ENCODE measurements around the gene DDX6.
"Not testable (repeated sequence)": the region's sequence is repeated elsewhere in the genome, so short reads cannot be mapped to it uniquely, and the experiment has no call there.

Gene DDX6

DNA sequence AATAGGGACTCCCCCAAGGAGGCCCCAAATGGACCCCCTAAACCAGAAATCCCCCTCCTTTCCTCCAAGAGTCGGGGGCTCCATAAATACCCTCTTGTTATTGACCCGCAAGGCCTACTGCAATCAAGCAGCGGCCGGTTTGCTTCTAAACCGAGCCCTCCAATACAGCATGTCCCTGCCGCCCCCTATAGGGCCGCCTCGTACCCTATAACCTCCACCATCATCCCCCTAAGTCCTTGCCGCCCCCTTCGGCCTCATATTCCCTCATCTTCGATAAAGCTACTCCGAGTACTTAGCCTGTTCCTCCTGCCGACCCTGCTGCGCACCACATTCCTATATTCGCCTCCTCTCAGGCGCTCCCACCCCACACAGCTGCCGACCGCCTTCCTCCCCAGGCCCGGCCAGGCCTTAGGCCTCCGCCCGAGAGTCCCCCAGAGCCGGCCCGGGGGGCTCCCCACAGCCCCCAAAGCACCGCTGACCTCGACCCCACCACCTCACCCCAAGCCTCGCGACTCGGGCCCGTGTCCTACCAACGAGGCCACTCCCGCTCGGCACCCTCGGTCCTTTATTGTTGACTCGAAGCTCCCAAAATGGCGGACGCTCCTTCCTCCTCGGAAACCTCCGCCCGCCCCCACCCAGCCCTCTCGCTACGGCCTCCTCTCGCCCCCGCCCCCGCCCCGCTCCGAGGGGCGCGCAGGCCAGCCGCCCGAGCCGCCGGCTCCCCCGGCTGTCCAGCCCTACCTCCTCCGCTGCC lies 430 bp downstream of the DDX6 start:
- peak; percentile 72 for DNase-seq (ENCODE audit: low spot score)

DNA sequence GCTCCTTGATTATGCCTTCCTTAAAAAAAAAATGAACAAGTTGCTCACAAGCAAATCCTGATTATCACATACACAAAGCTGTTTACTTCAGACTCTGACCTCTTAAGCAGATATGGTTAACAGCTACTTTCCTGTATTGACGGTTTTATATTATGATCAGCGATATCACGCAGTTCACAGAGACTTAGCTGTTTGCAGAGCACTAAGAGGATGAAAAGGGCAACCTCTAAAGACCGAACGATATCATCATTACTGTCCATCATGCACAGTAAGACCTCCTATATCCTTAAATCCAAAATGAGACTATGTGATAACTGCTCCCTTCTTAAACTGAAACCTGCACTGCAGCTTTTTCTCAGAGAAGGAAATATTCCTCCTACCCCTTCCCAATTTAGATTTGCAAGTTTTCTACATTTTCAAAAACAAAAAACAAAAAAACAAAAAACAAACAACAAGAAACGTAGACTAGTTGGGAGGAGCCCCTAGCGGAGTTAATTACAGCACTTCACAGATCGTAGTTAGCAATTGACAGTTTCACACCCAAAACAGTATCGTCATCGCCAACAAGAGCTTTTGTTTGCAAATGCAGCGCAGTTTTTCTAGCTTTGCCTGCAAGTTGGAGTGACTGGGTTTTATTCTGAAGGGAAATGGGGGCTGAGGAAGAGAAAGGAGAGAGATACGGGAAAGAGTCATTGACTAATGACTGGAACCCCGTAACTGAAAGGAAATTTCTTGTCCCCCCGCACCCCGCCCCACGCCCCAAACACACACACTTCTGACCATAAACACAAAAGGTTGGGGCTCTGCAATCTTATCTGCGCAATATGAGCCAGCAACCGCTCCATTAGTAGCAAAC lies 1.2 kb downstream of the DDX6 start:
- DNase-seq (ENCODE audit: low spot score), result no peak

DNA sequence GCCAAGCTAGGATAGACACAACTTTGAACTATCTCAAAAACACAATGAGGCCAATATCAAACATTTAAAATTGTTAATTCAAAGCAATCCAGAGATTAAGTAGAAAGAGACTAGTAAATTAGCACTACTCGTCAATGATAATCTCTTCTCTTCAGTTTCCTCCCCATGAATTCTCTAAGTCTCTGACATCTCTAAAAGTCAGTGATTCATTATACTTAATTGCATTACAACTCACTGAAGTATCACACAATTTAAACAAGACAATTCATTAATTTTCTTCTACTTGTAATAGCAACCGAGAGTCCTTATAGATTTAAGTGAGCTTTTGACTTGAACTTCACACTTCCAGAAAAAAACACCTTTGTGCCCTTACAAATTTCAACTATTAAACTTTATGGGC lies 4.3 kb downstream of the DDX6 start:
- no peak for DNase-seq (ENCODE audit: low spot score)

DNA sequence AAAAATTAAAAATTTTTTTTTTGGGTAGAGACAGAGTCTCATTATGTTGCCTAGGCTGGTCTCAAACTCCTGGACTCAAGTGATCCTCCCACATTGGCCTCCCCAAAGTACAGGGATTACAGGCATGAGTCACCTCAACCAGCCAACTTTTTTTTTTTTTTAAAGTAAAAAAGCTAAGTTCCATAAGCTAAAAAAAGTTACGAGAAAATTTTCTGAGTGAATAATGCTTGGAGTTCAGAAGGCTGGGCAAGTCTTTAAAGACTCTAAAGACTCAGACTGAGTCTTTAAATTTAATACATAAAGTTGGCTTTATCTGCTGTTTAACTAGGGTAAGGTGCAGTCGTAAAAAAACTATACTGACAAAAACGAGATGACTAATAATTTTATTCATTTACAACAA lies 5.6 kb downstream of the DDX6 start:
- DNase-seq (ENCODE audit: low spot score), result no peak

DNA sequence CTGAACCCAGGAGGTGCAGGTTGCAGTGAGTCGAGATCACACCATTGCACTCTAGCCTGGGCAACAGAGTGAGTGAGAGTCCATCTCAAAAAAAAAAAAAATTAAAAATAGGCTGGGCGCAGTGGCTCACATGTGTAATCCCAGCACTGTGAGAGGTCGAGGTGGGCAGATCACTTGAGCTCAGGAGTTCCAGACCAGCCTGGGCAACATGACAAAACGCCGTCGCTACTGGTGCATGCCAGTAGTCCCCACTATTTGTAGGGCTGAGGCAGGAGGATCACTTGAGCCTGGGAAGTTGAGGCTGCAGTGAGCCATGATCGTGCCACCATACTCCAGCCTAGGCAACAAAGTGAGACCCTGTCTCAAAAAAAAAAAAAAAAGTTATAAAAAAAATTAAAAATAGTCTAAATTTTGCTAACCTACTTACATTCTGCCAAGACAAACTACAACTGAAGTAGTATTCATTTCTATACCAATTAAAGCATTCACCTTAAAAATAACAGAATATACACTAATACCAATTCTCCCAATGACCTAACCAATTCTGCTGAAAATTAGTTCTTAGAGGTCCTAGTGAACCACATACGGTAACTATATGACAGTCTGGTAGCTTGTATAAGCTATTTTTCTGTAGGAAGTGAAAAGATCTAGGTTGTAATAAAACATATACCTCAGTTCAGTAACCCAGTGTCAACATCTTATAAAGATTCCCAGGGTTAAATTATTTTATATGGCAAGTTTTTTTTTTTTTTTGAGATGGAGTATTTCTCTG lies 7.1 kb downstream of the DDX6 start:
- no peak for DNase-seq (ENCODE audit: low spot score)

DNA sequence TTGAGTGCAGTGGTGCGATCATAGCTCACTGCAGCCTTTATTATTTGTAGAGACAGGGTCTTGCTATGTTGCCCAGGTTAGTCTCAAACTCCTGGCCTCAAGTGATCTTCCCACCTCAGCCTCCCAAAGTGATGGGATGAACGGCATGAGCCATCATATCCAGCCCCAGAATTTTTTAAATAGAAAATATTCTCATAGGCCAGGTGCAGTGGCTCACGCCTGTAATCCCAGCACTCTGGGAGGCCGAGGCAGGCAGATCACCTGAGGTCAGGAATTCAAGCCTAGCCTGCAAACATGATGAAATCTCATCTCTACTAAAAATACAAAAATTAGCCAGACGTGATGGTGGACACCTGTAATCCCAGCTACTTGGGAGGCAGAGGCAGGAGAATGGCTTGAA lies 7.6 kb downstream of the DDX6 start:
- not testable (repeated sequence) for DNase-seq (ENCODE audit: low spot score)

DNA sequence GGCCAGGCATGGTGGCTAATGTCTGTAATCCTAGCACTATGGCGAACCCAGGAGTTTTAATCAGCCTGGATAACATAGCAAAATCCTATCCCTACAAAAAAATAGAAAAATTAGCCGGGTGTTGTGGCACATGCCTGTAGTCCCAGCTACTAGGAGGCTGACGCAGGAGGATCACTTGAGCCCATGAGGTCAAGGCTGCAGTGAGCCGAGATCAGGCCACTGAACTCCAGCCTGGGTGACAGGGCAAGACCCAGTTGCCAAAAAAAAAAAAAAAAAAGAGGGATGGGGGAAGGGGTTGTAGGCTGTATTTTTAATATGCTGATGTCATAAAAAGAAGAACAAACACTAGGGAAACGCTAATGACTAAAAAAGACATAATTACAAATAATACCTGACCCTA lies 12.1 kb downstream of the DDX6 start:
- no peak for DNase-seq (ENCODE audit: low spot score)

DNA sequence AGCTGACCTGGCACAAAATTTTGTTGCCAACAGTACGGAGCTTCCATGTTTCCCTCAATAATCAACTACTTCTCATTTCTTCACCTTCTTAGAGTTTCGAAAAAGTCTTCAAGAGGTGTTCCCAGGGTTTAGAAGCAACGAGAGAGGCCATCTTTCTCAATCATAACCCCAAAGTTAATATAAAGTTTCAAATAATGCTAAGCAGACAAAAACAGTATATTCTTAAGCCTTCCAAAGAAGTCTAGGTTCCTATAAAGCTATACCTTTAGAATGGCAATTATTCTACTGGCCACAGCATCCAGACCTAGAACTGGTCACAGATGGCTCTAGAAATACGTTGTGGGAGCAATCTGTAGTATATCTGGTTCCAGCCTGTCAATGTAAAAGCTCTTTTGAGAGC lies 16.9 kb downstream of the DDX6 start:
- no peak for DNase-seq (ENCODE audit: low spot score)

DNA sequence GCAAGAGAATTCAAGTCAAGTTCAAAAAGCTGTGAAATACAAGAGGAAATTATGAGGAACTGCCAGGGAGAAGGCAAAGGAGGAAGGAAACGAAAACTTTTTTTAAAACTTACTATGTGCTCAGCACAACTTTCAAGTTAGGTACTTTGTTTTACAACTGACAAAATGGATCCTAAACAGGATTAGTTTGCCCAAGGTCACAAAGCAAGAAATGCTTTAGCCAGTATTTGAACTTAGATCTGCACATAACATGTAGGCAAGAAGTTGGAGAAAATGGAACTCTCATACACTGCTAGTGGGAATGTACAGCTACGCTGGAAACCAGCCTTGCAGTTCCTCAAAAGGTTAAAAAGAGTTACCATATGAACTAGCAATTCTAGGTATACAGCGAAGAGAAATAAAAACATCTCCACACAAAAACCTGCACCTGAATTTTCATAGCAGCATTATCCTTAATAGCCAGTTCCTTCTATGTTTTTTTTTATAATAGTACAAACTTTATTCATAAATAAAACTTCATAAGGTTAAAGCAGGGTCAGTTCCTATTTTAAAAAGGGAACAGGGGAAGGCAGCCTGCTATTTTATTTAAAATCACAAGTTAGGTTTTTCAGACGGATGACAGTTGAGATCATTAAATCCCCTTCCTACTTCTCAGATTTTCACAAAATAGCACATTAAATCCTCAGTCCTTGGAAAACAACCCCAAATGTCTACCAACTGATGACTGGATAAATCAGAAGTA lies 19.2 kb downstream of the DDX6 start:
- no peak for DNase-seq (ENCODE audit: low spot score)

DNA sequence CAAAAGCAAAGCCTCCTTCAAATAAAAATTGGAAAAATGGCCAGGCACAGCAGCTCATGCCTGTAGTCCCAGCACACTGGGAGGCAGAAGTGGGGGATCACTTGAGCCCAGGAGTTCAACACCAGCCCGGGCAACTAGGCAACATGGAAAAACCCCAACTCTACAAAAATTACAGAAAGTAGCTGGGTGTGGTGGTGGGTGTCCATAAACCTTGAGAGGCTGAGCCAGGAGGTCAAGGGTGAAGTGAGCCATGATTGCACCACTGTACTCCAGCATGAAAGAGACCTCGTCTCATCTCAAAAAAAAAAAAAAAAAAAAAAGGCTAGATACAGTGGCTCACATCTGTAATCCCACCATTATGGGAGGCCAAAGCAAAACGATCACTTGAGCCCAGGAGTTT lies 22.3 kb downstream of the DDX6 start:
- DNase-seq (ENCODE audit: low spot score), result no peak

DNA sequence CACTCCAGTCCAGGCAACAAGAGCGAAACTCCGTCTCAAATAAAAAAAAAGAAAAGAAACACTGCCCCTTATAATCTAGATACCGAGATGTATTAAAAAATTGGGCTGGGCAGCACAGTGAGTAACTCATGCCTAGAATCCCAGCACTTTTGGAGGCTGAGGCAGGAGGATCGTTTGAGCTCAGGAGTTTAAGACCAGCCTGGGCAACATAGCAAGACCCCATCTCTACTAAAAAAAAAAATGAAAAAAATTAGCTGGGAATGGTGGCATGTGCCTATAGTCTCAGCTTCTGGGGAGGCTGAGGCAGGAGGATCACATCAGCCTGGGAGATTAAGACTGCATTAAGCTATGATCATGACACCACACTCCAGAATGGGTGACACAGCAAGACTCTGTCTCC lies 24.9 kb downstream of the DDX6 start:
- no peak for DNase-seq (ENCODE audit: low spot score)

DNA sequence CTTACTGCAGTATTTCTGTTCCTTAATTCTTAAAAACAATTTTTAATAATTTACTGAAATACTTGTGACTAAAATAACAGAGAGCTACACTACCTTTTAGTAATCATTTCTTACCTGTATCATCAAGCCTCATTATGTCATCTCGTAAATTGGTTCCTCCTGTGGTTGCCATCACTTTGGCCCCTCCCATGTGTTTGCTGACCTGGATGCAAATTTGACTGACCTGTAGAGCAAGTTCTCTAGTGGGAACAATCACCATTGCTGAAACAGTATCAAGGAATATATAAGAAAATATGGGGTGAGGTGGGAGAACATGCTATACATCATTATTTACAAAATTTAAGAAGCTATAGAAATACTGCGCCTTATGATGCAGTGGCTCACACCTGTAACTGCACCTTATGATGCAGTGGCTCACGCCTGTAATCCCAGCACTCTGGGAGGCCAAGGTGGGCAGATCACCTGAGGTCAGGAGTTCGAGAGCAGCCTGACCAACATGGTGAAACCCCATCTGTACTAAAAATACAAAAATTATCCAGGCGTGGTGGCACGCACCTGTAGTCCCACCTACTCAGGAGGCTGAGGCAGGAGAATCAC lies 25.8 kb downstream of the DDX6 start:
- DNase-seq (ENCODE audit: low spot score), result not testable (repeated sequence)

DNA sequence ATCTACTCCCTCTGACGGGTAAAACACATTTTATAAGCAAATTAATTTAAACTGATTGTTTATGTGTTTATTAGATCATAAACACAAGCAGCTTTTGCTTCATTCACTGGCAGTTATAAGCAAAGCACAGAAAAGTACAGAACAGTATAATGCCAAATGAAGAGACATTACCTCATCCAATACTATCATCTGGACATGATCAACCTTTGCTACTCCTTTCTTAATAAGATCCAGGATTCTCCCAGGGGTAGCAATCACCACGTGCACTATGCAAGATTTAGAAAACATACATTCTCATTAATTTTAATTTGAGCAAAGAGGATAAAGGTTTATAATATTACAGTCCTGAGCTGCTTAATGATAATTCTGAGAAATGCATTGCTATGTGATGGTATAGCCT lies 27.9 kb downstream of the DDX6 start:
- DNase-seq (ENCODE audit: low spot score), result no peak

DNA sequence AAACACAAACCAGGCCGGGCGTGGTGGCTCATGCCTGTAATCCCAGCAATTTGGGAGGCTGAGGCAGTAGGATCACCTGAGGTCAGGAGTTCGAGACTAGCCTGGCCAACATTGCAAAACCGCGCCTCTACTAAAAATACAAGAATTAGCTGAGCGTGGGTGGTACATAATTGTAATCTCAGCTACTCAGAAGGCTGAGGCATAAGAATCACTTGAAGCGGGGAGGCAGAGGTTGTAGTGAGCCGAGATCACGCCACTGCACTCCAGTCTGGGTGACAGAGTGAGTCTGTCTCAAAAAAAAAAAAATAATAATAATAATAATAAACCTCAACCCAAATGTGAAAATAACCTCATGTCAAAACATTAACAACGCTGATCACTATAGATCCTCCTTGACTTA lies 29.0 kb downstream of the DDX6 start:
- not testable (repeated sequence) for DNase-seq (ENCODE audit: low spot score)

DNA sequence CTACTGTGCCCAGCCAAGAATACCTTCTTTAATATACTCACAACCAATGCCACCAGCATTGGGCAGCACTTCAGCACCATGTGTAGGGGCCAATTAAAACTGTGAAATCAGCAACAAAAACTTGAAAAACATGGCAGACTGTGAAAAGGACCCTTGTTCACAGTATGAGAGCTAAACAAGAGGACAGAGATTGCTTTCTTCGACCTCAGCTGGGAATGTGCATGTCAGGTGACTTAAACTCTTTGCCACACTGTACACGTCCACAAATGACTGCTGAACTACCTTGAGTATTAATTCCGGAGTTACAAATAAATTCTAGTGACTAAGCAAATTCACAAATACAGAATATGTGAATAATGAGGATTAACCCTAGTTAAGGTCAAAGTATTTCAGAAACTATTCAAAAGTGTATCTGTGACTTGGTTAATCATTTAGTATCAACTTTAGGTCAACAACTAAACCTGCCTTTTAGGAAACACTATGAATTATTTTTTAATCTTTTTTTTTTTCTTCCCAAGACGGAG lies 33.0 kb downstream of the DDX6 start:
- DNase-seq (ENCODE audit: low spot score), result no peak

DNA sequence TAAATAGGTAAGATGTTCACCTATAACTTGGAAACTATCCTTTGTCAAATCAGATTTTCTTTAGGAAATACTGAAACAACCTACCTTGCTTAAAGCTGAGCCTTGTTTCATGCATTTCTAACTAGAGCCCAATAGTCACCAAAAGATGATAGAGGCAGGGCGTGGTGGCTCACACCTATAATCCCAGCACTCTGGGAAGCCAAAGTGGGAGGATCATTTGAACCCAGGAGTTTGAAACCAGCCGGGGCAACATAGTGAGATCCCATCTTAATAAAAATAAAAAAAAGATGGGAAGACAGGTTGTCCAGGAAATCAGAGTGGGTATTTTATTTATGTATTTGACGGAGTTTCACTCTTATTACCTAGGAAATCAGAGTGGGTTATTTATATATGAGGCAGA lies 38.3 kb downstream of the DDX6 start:
- DNase-seq (ENCODE audit: low spot score), result no peak

DNA sequence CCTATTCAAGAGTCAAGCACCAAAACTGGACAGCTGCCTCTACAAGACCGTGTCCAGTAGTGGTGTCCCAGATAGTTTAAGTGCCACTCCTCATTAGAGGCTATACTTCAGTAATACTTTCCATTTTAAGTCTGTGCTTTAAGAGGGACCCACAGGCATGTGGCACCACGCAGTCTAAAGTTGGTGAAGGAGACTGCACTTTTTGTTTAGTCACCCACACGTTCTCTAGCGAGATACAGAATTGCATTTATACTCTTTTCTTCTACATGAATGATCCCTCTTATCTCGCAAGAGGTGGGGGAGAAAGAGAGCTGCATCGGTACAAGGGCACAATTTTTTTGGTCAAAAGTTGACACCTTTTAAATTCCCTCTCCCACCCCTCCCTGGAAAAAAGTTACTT lies 41.5 kb downstream of the DDX6 start:
- DNase-seq (ENCODE audit: low spot score), result no peak

DNA sequence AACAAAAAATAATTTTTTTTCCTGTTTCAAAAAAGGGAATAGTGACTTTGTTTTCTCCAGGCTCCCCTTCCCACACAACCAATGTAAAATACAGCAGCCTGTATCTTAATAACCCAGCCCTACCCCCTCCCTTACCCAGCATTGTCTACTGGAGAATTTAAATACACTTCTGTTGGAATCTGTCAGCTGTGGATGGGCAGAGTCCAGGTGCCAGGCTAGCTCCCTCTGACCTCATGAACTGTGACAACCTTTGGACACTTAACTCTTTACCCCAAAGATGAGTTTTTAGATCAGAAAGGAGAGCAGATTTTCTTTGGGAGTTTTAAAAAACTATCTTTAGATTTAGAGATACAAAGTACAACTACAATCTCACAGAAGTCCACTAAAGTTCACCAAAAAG lies 42.9 kb downstream of the DDX6 start:
- DNase-seq (ENCODE audit: low spot score), result no peak

DNA sequence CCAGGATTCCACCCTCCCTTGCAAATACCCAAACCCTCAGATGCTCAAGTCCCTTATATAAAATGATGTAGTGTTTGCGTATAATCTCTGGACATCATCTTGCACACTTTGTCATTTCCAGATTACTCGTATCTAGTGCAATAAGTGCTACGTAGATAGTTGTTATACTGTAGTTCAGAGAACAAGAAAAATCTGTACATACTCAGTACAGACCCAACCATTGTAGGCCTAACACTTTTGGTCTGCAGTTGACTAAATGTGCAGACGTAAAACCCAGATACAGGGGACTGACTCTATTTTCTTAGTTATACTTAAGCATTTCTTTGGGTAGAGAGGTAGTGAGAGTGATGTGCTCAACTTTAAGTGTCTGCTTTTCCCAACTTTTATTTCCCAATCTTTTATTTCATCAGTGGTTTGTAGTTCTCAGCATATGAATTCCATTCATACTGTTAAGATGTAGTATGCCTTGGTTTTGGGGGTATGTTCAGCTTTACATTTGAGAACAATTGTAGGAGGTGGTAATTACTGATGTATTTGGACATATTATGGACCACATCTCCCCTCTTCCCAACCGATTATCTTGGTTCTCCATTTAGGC lies 43.9 kb downstream of the DDX6 start:
- DNase-seq (ENCODE audit: low spot score), result no peak

DNA sequence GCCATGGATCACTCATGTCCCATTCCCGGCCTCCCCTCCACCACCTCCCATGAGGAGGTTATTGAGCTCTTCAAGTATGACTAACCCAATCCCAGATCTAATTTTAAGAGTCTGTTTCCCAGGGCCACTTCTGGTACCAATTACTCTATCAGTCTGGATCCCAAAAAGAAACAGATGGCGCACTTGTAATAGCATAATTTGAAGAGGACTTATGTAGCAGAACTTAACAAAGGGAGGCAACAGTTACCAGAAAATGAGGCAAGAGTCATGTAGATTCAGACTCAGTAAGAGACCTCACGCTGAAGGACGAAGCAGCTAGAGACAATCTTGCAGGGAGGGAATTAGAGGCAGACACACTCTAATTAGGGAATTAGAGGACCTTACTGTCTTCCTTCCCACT lies 46.9 kb downstream of the DDX6 start:
- DNase-seq (ENCODE audit: low spot score), result no peak

DNA sequence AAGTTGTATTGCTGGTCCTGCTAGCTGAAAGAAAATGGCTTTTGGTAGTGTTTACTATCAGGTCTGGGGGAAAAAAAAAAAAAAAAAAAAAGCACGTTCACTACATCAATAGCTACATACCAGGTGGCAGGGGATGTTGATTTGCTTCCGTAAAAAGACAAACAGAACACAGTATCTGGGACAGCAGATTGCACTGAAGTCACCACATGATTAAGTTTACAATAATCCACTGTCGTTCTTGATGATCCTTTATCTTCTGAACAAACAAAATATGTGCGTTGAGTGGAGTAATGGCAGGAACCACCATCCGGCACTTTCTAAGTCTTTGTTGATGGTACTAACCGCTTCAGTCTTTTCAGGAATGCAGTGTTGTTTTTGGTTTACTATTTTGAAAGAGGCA lies 48.7 kb downstream of the DDX6 start:
- DNase-seq (ENCODE audit: low spot score), result no peak
